ENCODE measurements around the gene NFKBIE. TPM values are rescaled to one million over a fixed set of nuclear protein-coding genes. Genes with fewer than 3 reads are reported as not detected.

NFKBIE gene
- total RNA-seq, 1 donor from 2014 or later: 14.6 TPM

DNA sequence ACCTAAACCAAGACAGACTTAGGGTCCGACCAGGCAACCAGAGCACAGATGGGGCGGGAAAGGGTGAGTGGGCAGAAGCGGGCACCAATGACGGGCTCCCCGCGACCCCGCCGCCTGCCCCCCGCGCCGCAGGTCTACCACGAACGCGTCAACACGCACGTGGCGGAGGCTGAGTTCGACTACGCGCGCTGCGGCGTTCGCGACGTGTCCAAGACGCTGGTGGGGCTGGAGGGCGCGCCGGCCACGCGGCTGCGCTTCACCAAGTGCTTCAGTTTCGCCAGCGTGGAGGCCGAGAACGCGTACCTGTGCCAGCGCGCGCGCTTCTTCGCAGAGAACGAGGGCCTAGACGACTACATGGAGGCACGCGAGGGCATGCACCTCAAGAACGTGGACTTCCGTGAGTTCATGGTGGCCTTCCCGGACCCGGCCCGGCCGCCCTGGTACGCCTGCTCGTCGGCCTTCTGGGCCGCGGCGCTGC, 10.0 kb upstream of the NFKBIE start:
- intact Hi-C loops (cut with micrococcal nuclease): no loop called here

DNA sequence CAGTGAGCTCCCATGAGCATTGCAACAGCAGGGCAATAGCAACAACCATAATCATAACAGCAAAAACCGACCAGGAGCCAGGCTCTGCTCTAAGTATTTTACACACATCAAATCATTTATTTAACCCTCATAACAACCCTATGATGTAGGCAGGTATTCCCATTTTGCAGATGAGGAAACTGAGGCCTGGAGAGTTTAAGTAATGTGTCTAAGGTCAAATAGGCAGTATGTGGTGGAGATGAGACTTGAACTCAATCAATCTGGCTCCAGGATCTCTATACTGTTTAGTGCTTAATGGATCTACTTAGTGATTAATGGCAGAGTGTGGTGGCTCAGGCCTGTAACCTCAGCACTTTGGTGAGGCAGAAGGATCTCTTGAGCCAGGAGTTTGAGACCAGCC, 8.3 kb upstream of the NFKBIE start:
- intact Hi-C loops (cut with micrococcal nuclease): no loop called here

DNA sequence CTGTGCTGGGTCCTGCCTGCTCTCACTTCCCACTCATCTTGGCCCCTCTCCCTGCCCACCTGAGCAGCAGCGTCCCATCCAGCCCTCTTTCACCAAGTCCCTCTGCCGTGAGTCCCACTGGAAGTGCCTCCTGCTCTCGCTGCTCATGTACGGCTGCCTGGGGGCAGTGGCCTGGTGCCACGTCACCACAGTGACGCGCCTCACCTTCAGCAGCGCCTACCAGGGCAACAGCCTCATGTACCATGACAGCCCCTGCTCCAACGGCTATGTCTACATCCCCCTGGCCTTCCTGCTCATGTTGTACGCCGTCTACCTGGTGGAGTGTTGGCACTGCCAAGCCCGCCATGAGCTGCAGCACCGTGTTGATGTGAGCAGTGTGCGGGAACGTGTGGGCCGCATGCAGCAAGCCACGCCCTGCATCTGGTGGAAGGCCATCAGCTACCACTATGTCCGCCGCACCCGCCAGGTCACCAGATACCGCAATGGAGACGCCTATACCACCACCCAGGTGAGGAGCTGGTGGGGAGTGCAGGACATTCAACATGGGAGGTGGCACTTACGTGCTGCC, 7.7 kb upstream of the NFKBIE start:
- intact Hi-C loops (cut with micrococcal nuclease): no loop called here

DNA sequence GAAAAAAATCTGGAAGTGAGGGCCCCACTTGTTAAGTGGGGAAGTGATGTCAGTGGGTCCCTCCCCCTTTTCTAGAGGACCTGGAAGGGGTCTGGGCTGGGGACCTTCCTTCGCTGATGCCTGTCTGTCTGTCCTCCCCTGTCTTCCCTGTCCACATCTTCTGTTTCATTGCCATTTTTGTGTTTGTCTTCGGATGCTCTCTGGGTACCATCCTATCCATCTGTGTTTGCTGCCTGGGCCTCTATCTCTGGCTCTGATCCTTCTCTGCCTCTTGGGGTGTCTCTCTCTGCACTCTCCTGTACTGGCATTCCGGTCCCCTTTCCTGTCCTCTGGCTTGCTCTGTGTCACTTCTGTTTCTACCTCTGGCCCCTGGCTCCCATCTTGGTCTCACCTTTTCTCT, 7.2 kb upstream of the NFKBIE start:
- intact Hi-C loops (cut with micrococcal nuclease): no loop called here

DNA sequence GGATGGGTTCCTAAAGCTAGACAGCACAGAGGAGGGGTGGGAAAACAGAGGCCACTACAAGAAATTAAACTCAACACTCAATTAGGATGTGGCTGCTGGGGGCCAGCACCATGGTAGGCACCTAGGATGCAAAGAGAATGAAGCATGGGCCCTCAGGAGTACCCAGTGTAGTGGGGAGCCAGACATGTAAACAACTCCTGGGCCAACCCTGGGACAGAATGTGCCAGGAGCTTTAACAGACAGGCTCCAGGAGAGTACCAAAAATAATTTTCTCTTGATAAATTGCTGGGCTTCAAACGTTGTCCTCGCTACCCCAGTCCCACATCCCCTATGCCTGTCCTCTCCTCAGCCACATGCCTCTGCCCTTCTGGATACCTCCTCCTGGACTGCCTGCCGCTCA, 6.6 kb upstream of the NFKBIE start:
- intact Hi-C loops (cut with micrococcal nuclease): no loop called here

DNA sequence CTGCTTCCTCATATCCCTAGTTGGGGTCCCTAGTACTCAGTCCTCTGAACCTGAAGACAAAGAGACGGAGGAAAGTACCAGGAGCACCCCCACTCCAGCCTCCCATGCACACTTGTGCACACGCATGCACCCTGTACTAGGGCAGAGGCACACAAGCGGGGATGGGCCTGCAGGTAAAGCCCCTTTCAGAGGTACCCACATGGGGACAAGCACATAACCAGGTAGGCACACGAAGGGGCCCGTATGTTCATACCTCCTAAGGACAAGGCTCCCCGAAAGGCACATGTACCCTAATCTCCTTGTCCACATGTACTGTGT, 6.0 kb upstream of the NFKBIE start:
- intact Hi-C loops (cut with micrococcal nuclease): no loop called here

DNA sequence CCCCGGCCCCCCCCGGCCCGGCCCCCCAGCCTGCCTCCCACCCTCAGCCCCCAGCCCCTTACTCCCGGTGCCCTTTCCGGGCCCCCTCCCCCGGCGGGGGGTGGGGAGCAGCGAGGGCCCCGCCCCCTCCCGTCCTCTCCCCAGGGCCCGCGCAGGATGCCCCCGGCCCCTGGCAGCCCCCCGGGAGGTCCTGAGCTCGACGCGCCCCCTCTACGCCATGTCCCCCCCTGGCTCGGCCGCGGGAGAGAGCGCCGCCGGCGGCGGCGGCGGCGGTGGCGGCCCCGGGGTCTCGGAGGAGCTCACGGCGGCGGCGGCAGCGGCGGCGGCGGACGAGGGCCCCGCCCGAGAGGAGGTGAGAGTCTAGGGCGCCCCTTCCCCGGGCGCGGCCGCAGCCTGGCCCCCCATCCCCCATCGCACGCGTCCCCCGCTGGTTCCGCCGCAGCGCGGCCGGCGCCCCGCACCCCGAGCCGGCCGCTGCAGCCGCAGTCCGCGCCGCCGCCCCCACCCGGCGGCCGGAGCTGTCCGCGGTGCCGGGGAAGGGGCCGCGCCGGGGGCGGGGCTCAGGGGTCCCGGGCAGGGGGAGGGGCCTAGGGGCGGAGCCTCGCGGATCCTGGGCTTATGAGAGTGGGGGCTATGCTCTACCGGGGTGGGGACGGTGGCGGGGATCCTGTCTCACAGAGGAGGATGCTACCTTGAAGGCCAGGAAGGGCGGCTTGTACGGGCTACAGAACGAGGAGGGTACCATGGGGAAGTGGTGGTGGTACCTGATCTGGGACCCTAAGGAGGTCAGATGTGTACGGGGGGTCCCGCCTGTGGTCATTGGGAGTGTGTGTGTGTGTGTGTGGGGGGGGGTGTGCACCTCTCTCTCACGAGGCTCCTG, 5.4 kb upstream of the NFKBIE start:
- intact Hi-C loops (cut with micrococcal nuclease): no loop called here

DNA sequence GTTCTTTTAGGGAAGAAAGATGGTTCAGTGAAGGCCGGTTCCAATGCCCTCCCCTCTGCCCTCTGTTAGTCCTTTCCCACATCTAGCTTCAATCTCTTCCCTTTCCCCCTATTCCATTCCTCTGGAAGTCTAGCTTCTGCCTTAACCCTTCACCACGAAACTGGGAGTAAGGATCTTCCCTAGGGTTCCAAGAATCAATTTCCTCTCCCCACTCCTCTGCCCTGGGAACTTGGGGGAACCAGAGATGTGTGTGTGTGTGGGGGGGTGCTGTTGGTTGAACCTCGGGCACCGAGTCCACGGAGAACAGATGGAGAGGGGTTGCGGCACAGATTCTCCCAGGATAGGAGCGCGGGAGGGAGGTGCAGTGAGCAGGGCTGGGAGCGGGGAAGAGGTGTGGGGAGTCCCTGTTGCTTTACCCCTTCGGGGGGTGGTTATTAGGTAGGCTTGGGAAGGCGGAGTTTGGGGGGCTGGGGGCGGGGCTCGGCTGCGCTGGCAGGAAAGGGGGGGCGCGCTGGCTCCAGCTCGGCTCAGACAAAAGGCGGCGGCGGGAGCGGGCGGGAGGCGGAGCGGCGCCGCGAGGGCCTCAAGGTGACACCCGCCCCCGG, 4.7 kb upstream of the NFKBIE start, which contains the start of gene TMEM151B:
TMEM151B (plus strand) TSS at position 530 of the 605 bp plus-strand sequence. CDS start 293 bp downstream, outside the sequence.
- intact Hi-C loops (cut with micrococcal nuclease): loop anchor here (2.0 to 5.0 kb wide), 3 partner anchors 43 to 1023 kb away; partner anchors contain the start of genes AARS2 and CDC5L

DNA sequence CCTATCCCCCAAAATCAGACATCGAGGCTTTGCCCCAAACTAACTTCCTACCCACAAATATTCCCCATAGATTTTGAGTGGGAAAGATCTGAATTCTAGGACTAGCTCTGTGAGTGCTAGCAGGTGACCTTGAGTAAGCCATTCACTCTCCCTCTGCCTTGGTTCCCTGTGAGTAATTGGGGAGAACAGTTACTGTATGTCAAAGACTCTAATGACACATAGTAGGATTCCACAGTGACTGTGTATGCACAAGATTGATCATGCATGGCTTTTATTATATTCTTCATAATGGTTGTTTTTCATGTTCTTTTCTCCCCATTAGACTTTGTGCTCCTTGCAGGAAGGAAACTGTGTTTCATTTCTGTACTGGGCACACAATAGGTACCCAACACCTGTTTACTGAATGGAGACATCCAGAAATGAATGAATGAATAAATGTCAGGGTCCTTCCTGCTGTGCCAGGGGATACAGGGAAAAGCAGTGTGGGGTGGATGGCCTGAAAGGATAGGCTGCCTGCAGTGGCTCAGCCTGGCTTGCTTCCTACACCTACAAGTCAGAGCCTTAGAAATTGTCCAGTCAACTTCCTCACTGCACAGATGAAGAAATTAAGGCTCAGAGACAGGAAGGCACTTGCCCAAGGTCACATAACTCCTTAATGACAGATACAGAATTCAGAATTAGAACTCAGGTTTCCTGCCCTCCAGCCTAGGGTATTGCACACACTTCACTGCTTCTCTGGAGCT, 4.0 kb upstream of the NFKBIE start:
- intact Hi-C loops (cut with micrococcal nuclease): loop anchor here (2.0 to 5.0 kb wide), 3 partner anchors 43 to 1022 kb away; partner anchors contain the start of genes AARS2 and CDC5L

DNA sequence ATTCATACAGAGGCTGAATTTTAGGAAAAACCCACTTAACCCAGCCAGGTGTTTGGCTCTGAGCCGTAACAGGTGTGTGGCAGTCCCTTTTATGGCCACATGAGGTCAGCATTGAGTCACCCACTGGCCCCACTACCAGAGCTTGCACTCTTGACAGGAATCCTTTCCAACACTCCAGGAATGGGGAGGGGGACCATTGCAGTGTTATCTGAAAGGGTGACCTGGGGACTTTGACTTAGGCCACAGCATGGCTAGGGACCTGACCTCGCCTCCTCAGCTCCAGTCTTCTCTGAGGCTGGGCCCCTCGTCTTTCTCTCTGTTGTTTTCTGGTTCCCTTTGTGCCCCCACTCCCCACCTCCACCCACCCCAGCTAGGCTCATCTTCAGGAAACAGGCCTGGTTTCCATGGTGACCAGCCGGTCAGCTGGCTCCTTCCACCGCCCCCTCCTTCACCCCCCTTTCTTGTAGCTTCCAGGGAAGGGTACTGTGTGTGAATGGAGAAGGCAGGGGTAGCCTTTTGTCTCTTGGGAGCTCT, 2.8 kb upstream of the NFKBIE start:
- intact Hi-C loops (cut with micrococcal nuclease): loop anchor here (1.0 to 5.0 kb wide), 6 partner anchors 36 to 1021 kb away; partner anchors contain the start of genes AARS2 and CDC5L

DNA sequence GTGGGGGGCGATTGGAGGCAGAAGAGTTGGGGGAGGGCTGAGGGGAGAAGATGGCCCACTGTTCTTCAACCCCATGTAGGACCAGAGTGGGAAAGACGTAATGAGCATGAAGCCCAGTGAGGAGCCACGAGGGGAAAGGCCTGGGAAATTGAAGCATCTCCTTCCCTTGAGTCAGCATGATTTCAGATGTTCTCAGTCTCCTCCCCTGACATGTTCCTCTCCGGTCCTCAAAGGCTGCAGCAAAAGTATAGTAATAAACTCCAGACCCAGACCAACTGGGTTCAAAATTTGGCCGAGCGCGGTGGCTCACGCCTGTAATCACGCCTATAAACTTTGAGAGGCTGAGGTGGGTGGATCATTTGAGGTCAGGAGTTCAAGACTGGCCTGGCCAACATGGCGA, 1.9 kb upstream of the NFKBIE start:
- intact Hi-C loops (cut with micrococcal nuclease): loop anchor here (5.0 kb wide), 2 partner anchors 120 to 1020 kb away; partner anchors contain the start of gene CDC5L

DNA sequence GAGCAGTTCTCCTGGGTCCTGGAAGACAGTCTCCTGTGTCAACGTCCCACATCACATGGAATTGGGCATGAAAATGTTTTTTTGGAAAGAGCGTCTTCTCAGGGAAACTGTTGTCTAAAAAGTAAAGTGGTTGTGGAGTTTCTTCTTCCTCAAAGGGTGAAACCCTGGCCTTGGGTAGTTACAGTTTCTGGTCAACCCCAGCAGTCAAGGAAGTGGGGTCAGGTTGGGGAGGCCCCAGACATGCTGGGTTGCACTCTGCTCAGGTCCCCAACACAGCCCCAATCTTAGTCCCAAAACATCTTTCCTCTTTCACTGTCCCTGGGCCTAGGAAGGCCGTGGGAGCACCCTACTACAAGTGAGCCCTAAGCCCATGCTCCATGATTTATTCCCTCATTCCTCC, 996 bp upstream of the NFKBIE start:
- intact Hi-C loops (cut with micrococcal nuclease): loop anchor here (5.0 kb wide), 2 partner anchors 121 to 1019 kb away; partner anchors contain the start of gene CDC5L

DNA sequence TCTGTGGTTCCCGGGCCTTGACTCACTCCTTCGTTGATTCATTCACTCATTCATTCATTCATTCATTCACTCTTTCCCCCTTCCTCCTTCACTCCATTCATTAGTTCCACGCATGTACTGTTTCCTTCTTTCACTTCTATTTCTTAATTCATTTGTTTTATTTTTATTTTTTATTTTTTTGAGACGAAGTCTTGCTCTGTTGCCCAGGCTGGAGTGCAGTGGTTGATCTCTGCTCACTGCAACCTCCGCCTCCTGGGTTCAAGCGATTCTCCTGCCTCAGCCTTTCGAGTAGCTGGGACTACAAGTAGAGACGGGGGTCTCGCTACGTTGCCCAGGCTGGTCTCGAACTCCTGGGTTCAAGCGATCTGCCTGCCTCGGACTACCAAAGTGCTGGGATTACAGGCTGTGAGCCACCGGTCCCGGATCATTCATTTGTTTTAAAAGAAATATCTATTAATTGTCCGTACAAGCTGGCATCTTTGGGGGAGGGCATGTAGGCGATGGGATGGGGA, 427 bp upstream of the NFKBIE start:
- intact Hi-C loops (cut with micrococcal nuclease): loop anchor here (1.0 to 5.0 kb wide), 4 partner anchors 8 to 1018 kb away; partner anchors contain the start of genes CDC5L and SLC35B2

DNA sequence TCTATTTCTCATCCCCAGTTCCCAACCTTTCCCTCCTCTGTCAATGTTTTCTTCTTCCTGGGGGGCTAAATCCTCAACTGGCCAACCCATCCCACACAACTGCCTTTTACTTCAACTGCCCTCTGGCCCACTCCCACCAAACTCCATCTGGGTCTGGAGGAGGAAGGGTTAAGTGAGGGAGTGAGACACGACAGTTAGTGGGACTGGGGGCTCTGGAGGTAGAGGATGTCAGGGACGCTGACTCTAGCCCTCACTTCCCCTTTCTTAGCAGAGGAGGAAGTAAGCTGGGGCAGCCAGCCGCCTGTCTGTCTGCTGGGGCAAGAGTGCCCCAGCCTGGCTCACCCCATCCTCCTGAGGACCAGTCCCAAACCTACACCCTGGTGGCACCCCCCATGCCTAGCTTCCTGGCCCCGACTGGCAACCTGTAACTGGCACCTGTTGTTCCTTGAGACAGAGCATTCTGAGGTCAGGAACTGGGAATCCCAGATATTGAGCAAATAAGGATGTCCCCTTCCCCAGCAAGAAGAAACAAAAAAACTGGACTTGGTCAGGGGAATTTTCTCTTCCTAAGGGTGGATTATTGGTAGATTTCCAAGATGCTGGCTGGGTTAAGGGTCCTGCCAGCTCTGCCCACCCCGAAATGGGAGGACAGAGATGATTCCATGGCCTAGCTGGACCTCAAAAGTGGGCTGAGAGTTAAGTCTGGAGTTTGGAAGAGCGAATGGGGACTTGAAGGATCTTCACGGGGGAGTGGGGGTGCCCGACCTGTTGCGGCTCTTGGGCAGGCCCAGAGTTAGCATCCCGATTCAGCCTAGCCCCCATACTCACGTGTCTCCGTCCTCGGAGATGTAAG, 971 bp downstream of the NFKBIE start:
- intact Hi-C loops (cut with micrococcal nuclease): loop anchor here (1.0 to 5.0 kb wide), 5 partner anchors 7 to 1017 kb away; partner anchors contain the start of genes CDC5L, HSP90AB1 and SLC35B2

DNA sequence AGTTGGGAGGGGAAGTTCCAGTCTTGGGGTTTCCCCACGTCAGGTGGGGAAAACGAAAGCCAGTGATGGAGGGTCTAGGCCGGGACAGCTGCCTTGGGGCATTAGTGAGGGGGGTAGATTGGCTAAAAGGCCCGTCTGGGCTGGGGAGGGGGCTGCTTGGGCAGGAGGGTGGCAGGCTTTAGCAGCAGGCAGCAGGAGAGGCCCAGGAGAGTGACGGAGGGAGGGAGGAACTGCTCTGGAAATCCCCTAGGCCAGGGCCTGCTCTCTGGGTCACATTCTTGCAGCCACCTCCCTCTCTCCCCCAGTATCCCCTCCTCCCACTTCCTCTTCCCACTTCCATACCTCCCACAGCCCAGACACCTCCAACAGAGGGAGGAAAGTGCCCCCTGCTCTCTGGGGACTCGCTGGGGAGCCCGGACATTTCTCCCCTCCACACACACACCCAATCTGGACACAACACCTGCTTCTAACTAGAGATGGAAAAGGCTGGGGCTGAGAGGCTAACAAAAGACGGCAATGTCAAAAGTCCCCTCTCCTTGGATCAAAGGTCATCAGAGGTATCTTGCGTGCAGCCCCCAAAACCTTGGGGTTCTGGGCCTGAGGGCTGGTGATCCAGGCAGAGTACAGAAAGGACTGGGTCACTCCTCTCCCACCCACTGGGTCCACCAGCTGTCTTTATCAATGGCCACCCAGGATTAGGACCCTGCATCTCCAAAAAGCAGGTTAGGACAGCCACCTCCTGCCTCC, 1.8 kb downstream of the NFKBIE start:
- intact Hi-C loops (cut with micrococcal nuclease): loop anchor here (1.0 to 2.0 kb wide), 2 partner anchors 16 to 43 kb away; partner anchors contain the start of gene HSP90AB1

DNA sequence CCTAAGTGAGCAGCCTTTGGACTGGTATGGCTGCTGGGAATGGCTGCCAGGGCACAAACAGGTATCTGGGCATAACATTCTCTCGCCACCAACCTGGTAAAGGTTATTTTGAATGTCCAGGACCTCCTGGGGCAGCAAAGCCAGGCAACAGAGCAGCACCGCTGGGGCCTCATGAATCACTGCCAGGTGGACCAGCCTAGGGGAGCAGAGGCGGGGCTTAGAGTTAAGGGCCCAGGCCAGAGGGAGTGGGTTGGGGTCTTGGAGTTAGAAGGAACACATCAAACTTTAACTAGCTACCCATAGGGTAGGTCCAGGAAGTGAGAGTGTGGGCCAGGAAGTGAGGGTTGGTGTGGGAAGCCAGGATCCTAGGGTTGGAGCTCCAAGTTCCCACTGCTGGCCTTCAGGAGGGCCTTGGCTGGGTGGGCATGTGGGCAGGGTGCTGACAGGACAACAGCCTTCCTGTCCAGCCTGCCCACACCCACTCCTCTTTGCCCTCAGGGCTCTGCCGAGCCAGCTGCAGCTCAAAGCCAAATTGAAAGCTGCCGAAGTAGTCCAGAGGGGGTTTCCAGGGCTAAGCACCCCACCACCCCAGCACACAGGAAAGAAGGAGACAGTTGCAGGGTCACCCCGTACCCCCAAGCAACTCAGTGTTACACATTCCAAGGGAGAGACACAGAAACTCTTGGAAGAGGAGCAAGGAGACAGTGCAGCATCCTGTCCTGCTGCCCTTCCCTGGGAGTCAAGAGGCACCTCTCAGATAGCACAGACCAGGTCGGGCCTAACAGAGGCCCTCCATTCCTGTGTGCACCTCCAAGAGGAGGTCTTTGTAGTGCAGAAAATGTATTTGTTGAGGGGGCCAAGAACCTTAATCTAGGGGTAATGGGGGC, 2.6 kb downstream of the NFKBIE start:
- intact Hi-C loops (cut with micrococcal nuclease): no loop called here

DNA sequence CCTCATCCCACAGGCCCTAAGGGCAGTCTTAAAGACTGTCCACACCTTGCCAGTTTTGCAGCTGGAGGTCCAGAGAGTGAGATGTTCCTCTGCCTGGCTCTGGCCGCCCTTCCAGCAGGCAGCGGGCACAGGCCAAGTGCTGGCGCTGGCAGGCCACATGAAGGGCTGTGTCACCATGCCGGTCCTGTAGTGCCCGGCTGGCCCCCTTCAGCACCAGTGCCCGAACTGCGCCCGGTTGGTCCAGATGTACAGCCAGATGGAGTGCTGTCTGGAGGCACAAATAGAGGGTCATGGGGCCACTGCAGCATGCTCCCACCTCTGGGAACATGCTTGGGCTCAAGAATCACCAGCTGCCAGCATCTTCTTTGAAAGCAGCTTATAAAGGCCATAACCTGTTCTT, 3.8 kb downstream of the NFKBIE start:
- intact Hi-C loops (cut with micrococcal nuclease): no loop called here

Measured in T-helper 2 cell treated with Interferon-gamma antibody and Interleukin-4, amounts not matched to agents 100 ng/mL and 5 ng/mL, for 36 hours (primary cell).